Ramos (cell line): Measurements from ENCODE around the gene KLC1.
"Not testable (repeated sequence)": the region's sequence is repeated elsewhere in the genome, so short reads cannot be mapped to it uniquely, and the experiment has no call there.

ENCODE experiments used
- in situ Hi-C: fragments of 300-500 bp; cut with MboI; formaldehyde crosslinking; loops from one replicate; pipeline ENCODE4 v1.14.3; 2022; ENCODE audit warnings: low sequenced_read_pairs; ENCODE audit not compliant: unreplicated experiment

The KLC1 gene

DNA sequence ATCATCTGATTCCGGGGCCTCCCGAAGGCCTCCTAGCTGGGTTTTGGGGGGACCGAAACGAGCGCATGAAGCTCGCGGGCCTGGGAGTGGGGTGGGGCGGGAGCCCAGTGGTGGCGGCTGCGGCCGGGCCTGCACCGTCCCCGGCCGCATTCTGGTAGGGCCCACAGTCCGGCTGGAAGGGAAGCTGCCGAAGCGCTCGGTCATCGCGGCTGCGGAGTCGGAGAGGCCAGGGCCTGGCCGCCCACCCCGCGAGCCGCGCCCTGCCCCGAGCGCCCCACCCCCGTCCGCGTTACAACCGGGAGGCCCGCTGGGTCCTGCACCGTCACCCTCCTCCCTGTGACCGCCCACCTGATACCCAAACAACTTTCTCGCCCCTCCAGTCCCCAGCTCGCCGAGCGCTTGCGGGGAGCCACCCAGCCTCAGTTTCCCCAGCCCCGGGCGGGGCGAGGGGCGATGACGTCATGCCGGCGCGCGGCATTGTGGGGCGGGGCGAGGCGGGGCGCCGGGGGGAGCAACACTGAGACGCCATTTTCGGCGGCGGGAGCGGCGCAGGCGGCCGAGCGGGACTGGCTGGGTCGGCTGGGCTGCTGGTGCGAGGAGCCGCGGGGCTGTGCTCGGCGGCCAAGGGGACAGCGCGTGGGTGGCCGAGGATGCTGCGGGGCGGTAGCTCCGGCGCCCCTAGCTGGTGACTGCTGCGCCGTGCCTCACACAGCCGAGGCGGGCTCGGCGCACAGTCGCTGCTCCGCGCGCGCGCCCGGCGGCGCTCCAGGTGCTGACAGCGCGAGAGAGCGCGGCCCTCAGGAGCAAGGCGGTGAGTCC lies at the start of gene KLC1:
Gene KLC1, plus strand, starts transcription at position 528 of the 819 bp plus-strand sequence. CDS start 25,354 bp downstream, outside the sequence.
- in situ Hi-C loops = no loop called here

DNA sequence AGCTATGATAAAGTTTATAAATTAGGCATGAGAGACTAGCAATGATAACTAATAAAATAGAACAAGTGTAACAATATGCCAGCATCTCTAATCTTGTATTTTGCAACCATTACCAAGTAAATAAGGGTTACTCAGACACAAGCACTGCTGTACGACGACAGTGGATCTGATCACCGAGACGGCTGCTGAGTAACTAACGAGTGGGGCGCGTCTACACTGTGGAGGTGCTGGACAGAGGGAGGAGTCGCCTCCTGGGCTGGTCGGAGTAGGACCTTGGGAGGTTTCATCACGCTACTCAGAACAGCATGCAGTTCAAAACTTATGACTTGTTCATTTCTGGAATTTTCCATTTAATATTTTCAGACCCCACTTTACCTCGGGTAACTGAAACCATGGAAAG lies 47.8 kb upstream of the KLC1 start:
- in situ Hi-C loops = no loop called here

DNA sequence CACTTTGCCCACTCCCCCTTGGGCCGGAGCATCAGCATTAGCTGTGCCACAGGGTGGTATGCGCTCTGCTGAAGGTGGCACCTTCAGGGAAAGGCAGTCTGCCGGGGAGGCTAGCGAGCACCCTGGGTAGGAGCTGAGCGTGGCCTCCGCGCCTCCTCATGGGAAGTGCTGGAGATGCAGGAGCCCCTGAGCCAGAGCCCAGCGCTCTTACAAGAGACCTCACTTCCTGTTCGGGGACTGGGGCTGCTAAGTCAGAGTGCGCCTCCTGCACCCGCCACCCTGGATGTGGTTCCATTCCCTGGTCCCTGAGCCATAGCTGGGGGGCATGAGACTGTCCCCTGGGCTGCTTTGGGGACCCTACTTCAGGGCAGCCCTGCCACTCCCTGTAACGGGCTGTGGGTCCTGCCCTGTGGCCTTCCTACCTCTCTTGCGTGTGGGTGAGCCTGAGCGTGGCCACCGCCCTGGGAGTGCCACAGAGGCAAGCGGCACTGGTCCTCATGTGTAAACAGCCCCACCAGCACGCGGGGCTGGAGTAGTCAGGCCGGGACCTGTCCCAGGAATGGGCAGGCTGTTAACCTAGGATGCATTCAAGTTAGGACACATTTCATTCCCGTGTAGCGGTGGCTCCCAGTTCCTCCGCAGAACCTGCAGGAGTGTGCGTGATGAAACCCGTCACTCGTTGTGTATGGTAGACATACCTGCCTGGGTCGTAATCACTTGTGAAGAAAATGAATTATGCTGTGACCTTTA lies 46.9 kb upstream of the KLC1 start:
- in situ Hi-C loops = no loop called here

DNA sequence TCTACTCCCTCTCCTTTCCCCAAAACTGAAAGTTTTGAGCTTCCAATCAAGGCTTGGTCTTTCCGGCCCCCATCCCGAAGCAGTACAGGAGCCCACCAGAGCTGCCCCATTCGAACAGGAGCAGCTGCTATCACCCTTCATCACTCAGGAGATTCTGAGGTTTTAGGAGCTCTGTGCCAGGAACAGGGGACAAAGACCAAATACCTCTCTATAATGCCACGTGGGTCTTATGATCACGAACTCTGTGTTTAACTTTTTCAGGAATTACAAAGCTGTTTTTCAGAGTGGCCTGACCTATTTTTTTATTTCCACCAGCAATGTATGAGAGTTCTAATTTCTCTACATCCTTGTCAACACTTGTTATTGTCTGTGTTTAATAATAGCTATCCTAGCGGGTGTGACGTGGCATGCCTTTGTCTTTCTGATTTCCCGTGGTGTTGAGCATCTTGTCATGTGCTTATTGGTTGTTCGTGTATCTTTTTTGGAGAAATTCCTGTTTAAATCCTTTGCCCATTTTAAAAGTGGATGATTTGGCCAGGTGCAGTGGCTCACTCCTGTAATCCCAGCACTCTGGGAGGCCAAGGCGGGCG lies 44.6 kb upstream of the KLC1 start:
- in situ Hi-C loops = no loop called here

DNA sequence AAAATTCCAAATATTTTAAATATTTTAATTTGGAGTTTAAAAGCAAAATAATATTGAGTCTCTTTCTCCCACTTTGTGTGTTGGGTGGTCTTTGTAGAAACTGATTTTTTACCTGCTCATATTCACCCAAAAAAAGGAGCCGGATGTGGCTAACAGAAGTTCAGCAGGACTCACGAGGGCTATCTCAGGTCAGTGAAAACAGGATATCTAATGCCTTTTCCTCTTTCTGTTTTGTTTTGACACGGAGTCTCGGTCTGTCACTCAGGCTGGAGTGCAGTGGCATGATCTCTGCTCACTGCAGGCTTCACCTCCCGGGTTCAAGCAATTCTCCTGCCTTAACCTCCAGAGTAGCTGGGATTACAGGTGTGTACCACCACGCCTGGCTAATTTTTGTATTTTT lies 35.4 kb upstream of the KLC1 start:
- in situ Hi-C loops = no loop called here

DNA sequence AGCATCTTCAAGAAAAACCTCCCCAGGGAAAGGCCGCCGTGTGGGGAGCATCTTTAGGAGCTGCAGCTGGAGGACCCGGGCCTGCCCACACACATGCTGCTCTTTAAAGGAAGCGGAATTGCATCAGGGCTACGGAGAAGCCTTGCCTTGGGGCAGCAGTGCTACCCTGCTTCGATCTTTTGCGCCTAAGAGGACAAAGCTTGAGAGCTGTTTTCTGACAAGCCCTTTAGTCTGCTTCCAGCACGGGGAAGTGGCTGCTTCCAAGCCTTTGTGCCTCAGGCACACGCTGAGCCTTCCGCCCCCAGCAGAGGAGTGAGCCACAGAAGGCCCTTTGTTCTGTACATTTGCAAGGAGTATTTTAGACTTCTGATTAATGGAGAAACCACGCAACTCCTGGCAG lies 34.7 kb upstream of the KLC1 start:
- in situ Hi-C loops = no loop called here

DNA sequence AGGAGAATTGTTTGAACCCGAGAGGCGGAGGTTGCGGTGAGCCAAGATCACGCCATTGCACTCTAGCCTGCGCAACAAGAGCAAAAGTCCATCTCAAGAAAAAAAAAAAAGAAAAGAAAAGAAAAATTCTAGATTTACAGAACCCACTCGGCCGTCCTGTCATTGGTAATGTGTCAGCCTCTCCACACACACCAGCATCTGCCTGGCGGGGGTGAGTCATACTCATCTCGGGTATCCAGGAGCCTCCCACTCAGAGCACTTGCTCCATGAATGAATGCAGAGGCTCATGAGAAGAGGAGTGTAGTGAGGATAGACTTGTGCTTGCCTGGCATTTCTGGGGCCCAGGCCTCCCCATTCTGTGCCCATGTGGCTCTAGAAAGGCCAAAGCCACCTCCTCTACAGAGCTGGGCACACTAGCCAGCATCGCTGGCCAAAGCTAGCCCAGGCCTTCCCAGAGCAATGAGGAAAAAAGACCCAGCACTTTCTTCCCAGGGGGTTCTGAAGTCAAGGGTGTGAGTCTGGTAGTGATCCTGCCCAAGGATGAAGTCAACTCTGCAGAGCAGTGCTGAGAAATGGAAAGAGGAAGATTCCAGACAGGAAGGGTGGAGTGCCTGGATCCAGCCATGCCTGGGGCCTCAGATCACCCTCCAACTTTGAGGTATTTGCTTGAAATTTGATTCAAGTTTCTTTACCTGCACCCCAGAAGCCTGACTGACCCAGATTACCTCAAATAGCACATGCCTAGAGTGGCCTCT lies 31.2 kb upstream of the KLC1 start:
- in situ Hi-C loops = no loop called here

DNA sequence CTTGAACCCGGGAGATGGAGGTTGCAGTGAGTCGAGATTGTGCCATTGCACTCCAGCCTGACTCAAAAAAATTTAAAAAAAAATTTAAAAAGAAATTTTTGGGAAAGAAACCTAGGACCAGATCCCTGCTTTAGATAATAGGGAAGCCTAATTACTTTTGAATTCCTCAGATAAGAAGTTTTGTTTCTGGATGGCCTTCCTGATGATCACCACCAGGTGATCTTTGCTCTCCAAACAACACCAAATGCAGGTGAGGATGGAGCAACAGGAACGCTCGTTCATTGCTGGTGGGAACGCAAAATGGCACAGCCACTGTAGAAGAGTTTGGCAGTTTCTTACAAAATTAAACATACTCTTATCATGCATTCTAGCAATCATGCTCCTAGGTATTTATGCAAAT lies 28.5 kb upstream of the KLC1 start:
- in situ Hi-C loops = no loop called here

DNA sequence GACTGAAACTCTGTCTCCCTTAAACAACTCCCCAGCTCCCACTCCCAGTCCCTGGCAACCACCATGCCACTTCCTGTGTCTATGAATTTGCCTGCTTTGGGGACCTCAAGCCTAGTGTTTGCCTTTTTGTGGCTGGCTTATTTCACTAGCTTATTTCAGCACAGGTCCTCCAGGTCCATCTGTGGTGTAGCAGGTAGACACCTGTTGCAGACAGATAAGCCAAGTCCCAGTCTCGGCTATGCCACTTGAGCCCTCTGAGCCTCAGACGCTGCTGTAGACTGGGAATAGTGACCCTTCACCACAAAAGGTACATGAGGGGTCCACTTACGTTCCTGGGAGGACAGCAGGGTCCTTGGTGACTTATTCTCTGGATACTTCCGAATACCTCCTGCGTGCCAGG lies 24.4 kb upstream of the KLC1 start:
- in situ Hi-C loops = no loop called here

DNA sequence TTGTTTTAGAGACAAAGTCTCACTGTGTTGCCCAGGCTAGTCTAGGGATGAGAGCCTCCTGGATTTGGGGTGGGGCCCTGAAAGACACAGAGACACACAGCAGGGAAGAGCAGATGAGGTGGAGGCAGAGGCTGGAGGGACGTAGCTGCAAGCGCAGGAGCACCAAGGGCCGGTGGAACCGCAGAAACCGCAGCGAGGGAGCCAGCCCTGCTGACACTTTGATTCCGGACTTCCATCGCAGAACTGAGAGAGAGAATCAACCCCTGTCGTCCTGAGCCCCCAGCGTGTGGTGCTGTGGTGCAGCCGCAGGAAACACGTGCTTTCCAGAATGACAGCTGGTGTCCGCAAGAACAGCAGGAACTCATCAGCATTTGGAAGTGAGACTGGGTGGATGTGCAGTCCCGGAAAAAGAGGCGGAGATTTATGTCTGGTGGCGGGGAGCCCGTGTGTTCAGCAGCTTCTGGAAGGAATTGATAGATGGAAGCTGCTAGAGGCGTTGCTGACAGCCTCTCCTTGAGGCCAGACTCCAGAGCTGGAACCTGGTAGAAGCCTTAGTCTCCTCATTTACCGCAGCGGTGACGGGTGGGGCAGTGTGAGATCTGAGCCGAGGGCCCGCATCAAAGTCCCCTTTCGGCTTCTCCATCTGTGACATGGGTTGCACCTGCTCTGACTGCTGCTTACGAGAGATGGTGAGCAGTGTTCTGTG lies 21.9 kb upstream of the KLC1 start:
- in situ Hi-C loops = no loop called here

DNA sequence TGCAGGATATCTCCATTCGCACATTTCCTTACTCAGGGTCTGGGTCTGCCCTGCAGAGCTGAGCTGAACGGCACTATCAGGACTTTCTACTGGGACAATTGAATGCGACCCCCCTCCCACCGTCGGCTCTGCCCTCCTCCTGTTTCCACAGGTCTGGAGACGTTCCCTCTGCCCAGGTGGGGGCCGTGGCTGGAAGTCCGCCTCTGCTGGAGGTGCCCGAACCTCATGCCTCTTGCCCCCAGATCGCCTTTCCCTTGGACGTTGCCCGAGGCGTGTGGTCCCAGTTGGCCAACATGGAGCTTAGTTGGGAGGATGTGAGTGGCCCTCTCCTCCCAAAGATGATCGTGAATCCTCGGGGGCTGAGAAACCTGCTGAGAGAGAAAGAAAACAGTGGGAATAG lies 21.2 kb upstream of the KLC1 start:
- in situ Hi-C loops = no loop called here

DNA sequence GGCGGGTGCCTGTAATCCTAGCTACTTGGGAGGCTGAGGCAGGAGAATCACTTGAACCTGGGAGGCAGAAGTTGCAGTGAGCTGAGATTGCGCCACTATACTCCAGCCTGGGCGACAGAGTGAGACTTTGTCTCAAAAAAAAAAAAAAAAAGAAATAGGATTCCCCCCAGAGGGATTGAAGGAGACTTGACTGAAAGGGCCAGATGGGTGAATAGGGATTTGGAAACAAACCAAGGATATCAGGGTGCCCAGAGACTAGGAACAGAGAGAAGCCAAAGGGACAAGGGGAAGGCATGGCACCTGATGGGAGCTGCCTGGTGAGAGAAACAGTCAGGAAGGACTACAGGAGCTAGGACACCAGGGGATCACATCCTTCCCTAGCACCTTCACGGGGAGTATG lies 19.9 kb upstream of the KLC1 start:
- in situ Hi-C loops = not testable (repeated sequence)

DNA sequence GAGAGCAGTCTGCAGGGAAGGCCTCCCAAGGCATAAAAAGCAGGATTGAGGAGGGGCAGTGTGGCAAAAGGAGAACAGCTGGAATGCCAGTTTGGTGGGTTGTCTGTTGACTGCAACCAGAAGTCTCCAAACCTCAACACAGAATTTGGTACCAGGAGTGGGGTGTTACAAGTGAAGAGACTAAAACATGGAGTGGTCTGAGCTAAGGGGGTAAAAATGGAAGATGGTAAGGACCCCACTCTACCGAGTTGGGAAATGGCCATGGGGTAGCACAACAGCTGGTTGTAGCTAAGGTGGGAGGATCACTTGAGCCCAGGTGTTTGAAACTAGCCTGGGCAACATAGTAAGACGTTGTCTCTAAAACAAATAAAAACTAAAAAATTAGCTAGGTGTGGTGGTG lies 17.8 kb upstream of the KLC1 start:
- in situ Hi-C loops = no loop called here

DNA sequence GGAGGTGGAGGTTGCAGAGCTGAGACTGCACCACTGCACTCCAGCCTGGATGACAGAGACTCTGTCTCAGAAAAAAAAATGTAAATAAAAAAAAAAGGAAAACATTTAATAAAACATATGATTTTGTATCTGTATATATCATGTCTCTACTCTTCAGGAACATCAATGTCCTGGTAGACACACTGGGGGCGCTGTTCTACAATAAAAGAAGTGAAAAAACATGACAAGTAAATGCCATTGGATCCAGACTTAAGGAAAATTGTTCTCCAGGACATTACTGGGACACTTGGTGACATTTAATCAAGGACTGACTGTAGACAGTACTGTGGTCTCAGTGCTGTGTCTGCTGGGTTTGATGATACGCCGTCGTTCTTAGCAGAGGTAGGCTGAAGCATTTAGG lies 15.5 kb upstream of the KLC1 start:
- in situ Hi-C loops = no loop called here

DNA sequence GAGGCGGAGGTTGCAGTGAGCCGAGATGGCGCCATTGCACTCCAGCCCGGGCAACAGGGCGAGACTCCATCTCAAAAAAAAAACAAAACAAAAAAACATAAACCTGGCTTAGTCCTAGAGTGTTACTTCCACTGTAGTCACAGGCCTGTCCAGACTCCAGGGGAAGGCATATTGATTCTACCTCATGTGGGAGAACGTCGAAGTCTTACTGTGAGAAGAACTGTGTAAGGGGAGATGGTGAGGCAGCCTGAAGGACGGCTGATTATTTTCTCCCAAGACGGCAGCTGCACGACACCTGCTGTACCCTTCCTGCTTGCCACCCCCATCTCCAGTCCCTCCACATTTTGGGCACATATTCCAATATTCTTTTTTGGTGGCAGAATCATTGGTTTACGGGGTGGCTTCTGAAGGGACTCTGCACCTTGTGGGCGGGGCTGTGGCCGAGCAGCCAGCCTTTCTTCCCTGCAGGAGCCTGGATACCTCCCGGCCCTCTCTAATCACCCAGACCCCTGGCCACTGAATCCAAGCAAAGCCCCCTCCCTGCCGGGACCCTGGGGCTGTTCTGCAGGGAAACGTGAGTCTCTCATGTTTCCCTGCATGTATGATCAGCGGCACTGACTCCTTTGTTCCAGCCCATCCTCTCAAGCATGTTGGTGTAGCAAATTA lies 12.2 kb upstream of the KLC1 start:
- in situ Hi-C loops = no loop called here

DNA sequence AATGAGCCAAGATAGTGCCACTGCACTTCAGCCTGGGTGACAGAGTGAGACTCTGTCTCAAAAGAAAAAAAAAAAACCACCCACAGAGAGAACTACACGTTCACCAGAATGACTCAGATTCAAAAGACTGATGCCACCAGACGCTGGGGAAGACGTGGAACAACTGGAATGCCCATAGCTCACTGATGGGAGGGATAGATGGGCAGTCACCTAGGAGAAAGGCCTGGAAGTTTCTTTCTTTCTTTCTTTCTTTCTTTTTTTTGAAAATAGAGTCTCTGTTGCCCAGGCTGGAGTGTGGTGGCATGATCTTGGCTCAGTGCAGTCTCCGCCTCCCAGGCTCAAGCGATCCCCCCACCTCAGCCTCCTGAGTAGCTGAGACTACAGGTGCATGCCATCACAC lies 10.0 kb upstream of the KLC1 start:
- in situ Hi-C loops = no loop called here

DNA sequence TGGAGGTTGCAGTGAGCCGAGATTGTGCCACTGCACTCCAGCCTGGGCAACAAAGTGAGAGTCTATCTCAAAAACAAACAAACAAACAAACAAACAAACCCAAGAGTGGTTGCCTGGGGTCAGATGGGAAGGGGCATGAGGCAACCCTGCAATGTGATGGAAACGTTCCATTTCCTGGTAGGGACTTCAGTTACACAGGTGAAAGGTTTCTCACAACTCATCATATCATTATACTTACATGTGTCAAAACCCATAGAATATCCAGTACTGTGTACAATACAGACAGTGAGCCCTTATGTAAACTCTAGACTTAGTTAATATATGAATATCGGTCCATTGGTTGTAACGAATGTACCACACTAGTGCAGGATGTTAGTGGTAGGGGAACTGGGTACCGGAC lies 7.2 kb upstream of the KLC1 start:
- in situ Hi-C loops = no loop called here

DNA sequence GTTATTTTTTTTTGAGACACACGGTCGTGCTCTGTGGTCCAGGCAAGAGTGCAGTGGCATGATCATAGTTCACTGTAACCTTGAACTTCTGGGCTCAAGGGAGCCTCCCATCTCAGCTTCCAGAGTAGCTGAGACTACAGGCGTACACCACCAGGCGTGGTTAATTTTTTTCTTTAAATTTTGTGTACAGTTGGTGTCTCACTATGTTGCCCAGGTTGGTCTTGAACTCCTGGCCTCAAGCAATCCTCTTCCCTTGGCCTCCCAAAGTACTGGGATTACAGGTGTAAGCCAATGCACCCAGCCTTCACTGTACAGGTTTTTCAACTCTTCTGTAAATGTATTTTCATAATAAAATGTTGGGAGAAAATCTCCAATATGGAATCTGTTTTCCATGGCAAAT lies 5.7 kb upstream of the KLC1 start:
- in situ Hi-C loops = no loop called here

DNA sequence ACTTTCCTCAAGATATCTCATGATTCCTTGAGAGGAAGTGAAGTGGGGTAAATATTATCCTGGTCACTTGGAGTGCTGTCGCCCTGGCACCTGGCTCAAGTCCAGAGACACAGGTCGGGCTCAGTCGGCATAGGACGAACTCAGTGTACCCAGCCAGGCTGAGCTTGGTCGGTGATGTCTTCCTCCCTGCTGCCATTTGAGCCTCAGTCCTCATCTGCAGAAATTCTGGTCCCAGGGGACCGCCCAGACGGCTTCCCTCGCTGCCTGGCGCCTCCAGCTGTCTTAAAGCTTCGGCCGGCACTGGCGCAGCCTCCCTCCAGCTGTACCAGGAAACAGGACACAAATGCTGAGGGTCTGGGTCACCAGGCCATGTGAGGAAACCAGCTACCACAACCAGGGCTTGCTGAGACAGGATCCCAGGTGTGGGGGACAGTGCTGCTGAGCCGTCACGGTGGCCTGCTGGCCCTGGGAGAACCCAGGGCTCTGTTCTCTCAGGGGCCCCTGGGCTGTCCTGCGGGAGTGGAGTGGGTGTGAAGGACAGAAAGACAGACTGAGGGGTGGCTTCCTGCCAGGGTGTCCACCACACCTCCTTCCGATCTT lies 5.0 kb upstream of the KLC1 start:
- in situ Hi-C loops = no loop called here
